GM12891 (cell line): ENCODE results near the gene C2.

Source experiments
- DNase-seq: peaks from one replicate; pipeline ENCODE4 v3.0.0; 2011; ENCODE audit warnings: low spot score; ENCODE audit not compliant: insufficient read length
- FAIRE-seq: peaks from 2 replicates; lab custom pipeline; 2011; peaks lifted over from hg19 to GRCh38; lab: Jason Lieb, UNC
- PAX5 ChIP-seq: IDR thresholded peaks from 2 replicates; pipeline ENCODE4 v1.6.1; 2011; ENCODE audit warnings: low read length, moderate library complexity, mild to moderate bottlenecking; ENCODE audit not compliant: insufficient read depth, severe bottlenecking
- POLR2A ChIP-seq: IDR thresholded peaks from 2 replicates; pipeline ENCODE4 v1.6.1; 2011; ENCODE audit warnings: low read depth, low read length, control low read depth
- POLR2AphosphoS5 ChIP-seq: IDR thresholded peaks from 2 replicates; pipeline ENCODE4 v1.6.1; 2011; ENCODE audit warnings: low read depth, low read length, control low read depth
- POU2F2 ChIP-seq: IDR thresholded peaks from 2 replicates; pipeline ENCODE4 v1.6.1; 2011; ENCODE audit warnings: low read depth, mild to moderate bottlenecking, control low read depth, low read length, moderate library complexity
- SPI1 ChIP-seq: IDR thresholded peaks from 2 replicates; pipeline ENCODE4 v1.6.1; 2011; ENCODE audit warnings: low read depth, low read length, control low read depth
- TAF1 ChIP-seq: IDR thresholded peaks from 2 replicates; pipeline ENCODE4 v1.6.1; 2011; ENCODE audit warnings: low read depth, low read length, control low read depth

Gene C2

GRCh38 chr6:31945507-31946369 lies 18.2 kb downstream of the C2 start, which contains the start of gene CFB:
CFB (plus strand) TSS chr6:31946095; CDS start chr6:31946222, 127 bp downstream.
- no peak for TF ChIP-seq TAF1
- no peak for TF ChIP-seq POLR2A
- TF ChIP-seq POU2F2 = no peak
- TF ChIP-seq SPI1 = no peak
- TF ChIP-seq PAX5 = no peak
- TF ChIP-seq POLR2AphosphoS5 = no peak
- FAIRE-seq (no peak), DNase-seq (no peak)

DNA sequence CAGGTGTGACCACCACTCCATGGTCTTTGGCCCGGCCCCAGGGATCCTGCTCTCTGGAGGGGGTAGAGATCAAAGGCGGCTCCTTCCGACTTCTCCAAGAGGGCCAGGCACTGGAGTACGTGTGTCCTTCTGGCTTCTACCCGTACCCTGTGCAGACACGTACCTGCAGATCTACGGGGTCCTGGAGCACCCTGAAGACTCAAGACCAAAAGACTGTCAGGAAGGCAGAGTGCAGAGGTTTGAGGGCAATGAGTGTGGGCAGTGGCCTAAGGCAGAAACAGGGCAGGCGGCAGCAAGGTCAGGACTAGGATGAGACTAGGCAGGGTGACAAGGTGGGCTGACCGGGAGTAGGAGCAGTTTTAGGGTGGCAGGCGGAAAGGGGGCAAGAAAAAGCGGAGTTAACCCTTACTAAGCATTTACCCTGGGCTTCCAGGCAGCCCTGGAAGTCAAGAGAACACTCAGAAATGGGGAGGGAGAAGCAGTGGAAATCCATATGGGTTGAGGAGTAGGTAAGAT lies 18.9 kb downstream of the C2 start:
- no peak for TF ChIP-seq TAF1
- no peak for TF ChIP-seq SPI1
- TF ChIP-seq POU2F2 = no peak
- TF ChIP-seq POLR2A = no peak
- no peak for TF ChIP-seq POLR2AphosphoS5
- TF ChIP-seq PAX5 = no peak
- no peak for DNase-seq
- FAIRE-seq = no peak

- no peak for TF ChIP-seq POU2F2
- FAIRE-seq = no peak
- no peak for DNase-seq
These were observed 19.7 kb downstream of the C2 start for GRCh38 chr6:31947070-31947675.

DNA sequence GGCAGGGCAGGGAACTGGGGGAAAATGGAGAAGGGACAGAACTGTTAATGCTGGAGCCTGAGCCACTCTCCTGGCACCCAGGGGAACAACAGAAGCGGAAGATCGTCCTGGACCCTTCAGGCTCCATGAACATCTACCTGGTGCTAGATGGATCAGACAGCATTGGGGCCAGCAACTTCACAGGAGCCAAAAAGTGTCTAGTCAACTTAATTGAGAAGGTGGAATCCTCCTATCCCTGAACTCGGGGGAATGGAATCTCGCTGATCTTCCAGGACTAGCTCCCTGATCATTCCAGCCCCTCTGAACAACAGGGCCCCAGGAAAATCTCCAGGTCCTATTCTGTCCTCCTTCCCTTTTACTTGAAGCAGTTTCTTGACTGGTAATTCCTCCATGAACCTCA lies 20.3 kb downstream of the C2 start:
- DNase-seq = no peak
- no peak for FAIRE-seq
- no peak for TF ChIP-seq PAX5
- no peak for TF ChIP-seq SPI1

DNA sequence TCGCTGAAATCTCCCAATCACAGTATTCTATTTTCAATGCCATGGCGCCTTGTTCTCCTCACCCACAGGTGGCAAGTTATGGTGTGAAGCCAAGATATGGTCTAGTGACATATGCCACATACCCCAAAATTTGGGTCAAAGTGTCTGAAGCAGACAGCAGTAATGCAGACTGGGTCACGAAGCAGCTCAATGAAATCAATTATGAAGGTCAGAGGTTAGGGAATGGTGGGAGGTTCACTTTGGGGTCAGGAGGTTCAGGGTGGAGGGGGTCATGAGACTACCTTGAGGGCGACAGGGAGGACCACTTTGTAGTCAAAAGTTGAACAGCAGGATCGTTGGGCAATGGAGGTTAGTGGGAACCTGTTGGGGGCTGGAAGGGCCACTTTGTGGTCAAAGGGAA lies 20.8 kb downstream of the C2 start:
- TF ChIP-seq PAX5 (no peak), POU2F2 (no peak), SPI1 (no peak), POLR2A (no peak), POLR2AphosphoS5 (no peak), TAF1 (no peak)

GRCh38 chr6:31948753-31949413 lies 21.4 kb downstream of the C2 start:
- no peak for DNase-seq
- TF ChIP-seq POLR2AphosphoS5 (no peak), TAF1 (no peak), POLR2A (no peak), SPI1 (no peak), POU2F2 (no peak), PAX5 (no peak)
- no peak for FAIRE-seq

More for the DNA sequence above, 20.8 kb downstream of the C2 start:
- FAIRE-seq (no peak), DNase-seq (no peak)

DNA sequence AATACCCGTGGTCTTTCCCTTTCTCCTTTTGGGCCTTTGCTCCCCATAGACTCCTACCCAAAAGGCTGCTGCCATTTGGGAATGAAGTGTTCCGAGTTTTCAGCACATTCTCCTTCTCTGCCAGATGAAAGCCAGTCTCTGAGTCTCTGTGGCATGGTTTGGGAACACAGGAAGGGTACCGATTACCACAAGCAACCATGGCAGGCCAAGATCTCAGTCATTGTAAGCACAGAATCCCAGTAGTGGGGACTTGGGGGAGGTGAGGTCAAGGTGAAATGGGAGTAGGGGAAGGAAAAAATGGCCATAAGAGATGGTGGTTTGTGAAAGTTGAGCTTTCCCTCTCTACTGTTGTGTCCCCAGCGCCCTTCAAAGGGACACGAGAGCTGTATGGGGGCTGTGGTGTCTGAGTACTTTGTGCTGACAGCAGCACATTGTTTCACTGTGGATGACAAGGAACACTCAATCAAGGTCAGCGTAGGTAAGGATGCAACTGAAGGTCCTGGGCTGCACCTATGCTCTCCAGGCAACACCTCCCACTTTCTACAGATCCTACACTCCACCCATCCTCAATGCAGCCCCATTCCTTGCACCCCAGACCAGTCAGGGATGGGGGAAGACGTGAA lies 22.5 kb downstream of the C2 start:
- DNase-seq (no peak), FAIRE-seq (no peak)
- no peak for TF ChIP-seq POLR2AphosphoS5
- TF ChIP-seq POLR2A = no peak
- TF ChIP-seq TAF1 = no peak
- no peak for TF ChIP-seq PAX5
- no peak for TF ChIP-seq SPI1
- no peak for TF ChIP-seq POU2F2

DNA sequence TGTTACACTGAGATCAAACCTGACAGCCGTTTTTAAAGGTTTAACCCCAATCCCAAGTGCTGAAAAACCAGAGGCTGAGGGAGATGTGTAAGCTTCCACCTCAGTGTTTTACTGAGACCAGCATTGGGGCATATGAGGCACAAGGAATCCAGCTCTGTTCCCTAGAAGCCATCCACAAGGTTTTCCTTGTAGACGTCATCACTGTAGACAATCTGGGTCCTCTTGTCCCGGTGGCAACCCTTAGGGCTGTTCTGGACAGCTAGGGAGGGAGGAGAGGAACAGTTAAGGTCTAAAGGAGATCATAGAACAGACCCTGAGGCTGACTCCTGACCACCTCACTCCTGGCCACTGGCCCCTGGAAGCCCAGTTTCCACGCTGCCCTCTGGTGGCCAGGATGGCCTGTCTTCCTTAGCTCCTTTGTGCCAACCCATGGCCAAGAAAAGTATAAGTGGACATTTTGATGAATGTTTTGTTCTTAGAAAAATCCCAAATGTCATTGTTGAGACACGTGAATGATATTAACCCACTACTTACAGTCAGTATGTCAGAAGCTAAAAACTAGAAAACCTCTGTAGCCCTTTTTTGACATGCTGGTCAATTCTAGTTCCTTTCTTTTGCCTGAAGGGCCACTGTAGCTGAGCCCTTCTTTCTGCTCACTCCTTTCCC lies 24.8 kb downstream of the C2 start:
- DNase-seq = no peak
- no peak for TF ChIP-seq PAX5
- no peak for TF ChIP-seq POLR2AphosphoS5
- no peak for TF ChIP-seq TAF1
- no peak for TF ChIP-seq POLR2A
- TF ChIP-seq SPI1 = no peak
- no peak for TF ChIP-seq POU2F2
- FAIRE-seq = no peak

- FAIRE-seq (no peak), DNase-seq (no peak)
- TF ChIP-seq SPI1 (no peak), POLR2A (no peak), POLR2AphosphoS5 (no peak)
These were observed 25.4 kb downstream of the C2 start for GRCh38 chr6:31952890-31953289.
